ENCODE results near the gene ROR2.

DNA sequence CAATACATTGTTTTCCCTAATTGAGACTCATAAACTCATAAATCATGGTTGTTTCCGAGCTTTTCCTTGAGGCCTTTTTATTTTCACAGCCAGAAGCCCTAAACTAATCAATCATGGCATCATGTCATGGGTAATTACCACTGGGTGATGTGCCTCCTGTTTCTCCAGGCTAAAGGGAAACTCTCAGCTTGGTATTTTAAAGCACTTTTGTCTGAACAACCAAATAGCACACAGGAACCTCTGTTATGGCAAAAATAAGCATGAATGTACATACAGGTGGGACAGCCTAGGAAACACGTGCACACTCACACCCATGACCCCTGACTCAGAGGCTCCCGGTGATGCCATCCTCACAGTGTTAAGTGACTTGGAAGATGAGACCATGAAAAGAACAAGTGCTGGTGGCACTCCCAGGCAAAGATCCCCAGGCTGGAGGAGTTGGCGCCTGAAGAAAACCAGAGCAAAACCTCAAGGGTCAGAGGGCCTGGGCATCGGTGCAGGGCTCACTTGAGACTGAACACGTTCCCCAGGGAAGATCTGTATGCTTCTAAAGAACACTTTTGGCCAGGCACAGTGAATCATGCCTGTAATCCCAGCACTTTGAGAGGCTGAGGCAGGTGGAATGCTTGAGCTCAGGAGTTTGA is 154.3 kb downstream of the ROR2 start:
- TF ChIP-seq EZH2phosphoT487 (conservative IDR thresholded peaks at IDR 0.05; ENCODE audit: low read length), result no peak
- TF ChIP-seq, protein P1, sequence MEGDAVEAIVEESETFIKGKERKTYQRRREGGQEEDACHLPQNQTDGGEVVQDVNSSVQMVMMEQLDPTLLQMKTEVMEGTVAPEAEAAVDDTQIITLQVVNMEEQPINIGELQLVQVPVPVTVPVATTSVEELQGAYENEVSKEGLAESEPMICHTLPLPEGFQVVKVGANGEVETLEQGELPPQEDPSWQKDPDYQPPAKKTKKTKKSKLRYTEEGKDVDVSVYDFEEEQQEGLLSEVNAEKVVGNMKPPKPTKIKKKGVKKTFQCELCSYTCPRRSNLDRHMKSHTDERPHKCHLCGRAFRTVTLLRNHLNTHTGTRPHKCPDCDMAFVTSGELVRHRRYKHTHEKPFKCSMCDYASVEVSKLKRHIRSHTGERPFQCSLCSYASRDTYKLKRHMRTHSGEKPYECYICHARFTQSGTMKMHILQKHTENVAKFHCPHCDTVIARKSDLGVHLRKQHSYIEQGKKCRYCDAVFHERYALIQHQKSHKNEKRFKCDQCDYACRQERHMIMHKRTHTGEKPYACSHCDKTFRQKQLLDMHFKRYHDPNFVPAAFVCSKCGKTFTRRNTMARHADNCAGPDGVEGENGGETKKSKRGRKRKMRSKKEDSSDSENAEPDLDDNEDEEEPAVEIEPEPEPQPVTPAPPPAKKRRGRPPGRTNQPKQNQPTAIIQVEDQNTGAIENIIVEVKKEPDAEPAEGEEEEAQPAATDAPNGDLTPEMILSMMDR (IDR thresholded peaks at IDR 0.05; ENCODE audit: insufficient read depth, low read length, poor library complexity, severe bottlenecking), result no peak
